Progenitor cell of endocrine pancreas (in vitro differentiated cells): ENCODE data around the gene KIF5B. TPM values are rescaled to one million over a fixed set of nuclear protein-coding genes. Genes with fewer than 3 reads are reported as not detected.

Experiments
- DNase-seq: peaks from one replicate; pipeline ENCODE4 v3.0.0; 2021; ENCODE audit warnings: low spot score; ENCODE audit not compliant: unreplicated experiment
- H3K27ac Mint-ChIP-seq: 2 replicates; pipeline ENCODE4 v1.8.0; 2021; ENCODE audit warnings: mild to moderate bottlenecking, moderate library complexity, mixed read lengths
- H3K27me3 Mint-ChIP-seq: 2 replicates; pipeline ENCODE4 v1.8.0; 2021; ENCODE audit warnings: mixed read lengths
- H3K36me3 Mint-ChIP-seq: 2 replicates; pipeline ENCODE4 v1.8.0; 2022; ENCODE audit warnings: mixed read lengths; ENCODE audit not compliant: insufficient read depth
- H3K4me1 Mint-ChIP-seq: 2 replicates; pipeline ENCODE4 v1.8.0; 2021; ENCODE audit warnings: low read depth, mixed read lengths
- H3K4me3 Mint-ChIP-seq: 2 replicates; pipeline ENCODE4 v1.8.0; 2021; ENCODE audit warnings: low read depth, mild to moderate bottlenecking, moderate library complexity, mixed read lengths
- H3K9me3 Mint-ChIP-seq: 2 replicates; pipeline ENCODE4 v1.8.0; 2021; ENCODE audit warnings: low read depth, mixed read lengths
- total RNA-seq: library from RNA; stranded (reverse); gene quantifications from 2 replicates; pipeline ENCODE4 v1.2.1, GENCODE V29; 2021
- TF ChIP-seq, protein P1 (sequence below): fragments of 200-600 bp; sonication (generic); IDR thresholded peaks from one replicate; pipeline ENCODE4 v1.5.0; 2021; ENCODE audit warnings: antibody characterized with exemption, mild to moderate bottlenecking; ENCODE audit not compliant: unreplicated experiment

Gene KIF5B
- total RNA-seq, 1 donor from 2014 or later, result 111 TPM

DNA sequence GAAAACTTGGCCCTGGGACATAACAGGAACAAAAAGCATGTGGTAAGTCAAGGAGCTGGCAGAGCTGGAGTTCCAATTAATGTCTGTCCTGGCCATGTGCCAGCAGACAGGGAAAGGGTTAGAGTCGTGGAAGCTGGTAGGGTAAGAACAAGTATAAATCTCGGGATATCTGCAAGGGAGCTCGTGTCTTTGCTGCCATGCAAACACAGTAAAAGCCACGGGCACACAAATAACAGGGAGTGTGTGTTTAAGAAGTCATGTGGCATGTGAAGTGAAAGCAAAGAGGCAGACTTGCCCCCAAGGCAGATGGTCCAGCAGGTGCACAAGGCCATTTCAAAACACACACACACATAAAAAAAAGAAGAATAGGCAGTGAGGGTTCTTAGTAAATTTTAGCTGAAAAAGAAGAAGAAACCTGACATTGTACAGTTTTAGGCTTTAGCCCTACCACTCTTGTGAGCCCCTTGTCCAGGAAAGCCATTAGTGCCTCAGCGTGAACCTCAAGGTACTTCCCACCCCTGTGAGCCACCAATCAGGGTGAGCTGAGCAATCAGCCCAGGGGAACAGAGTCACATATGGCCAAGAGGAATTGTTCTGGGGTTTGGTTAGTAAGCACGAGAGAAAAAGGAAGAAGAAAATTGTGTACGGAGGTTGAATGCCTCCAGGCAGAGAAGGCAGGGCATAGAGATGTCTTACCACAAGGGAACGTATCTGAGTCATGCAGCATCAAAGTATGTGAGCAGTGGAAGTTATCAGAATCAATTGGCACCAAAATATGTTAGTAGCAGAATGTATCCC is 94.7 kb downstream of the KIF5B start:
- Mint-ChIP-seq H3K36me3 (no peaks in the 10 kb centered on the region), H3K4me1 (peaks cover 2% of the 10 kb centered on the region), H3K4me3 (no peak overlapping the region), H3K9me3 (no peaks in the 10 kb centered on the region), H3K27me3 (no peaks in the 10 kb centered on the region), H3K27ac (no peak overlapping the region)
- DNase-seq, result no peak
- TF ChIP-seq, protein P1, sequence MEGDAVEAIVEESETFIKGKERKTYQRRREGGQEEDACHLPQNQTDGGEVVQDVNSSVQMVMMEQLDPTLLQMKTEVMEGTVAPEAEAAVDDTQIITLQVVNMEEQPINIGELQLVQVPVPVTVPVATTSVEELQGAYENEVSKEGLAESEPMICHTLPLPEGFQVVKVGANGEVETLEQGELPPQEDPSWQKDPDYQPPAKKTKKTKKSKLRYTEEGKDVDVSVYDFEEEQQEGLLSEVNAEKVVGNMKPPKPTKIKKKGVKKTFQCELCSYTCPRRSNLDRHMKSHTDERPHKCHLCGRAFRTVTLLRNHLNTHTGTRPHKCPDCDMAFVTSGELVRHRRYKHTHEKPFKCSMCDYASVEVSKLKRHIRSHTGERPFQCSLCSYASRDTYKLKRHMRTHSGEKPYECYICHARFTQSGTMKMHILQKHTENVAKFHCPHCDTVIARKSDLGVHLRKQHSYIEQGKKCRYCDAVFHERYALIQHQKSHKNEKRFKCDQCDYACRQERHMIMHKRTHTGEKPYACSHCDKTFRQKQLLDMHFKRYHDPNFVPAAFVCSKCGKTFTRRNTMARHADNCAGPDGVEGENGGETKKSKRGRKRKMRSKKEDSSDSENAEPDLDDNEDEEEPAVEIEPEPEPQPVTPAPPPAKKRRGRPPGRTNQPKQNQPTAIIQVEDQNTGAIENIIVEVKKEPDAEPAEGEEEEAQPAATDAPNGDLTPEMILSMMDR, result no peak

DNA sequence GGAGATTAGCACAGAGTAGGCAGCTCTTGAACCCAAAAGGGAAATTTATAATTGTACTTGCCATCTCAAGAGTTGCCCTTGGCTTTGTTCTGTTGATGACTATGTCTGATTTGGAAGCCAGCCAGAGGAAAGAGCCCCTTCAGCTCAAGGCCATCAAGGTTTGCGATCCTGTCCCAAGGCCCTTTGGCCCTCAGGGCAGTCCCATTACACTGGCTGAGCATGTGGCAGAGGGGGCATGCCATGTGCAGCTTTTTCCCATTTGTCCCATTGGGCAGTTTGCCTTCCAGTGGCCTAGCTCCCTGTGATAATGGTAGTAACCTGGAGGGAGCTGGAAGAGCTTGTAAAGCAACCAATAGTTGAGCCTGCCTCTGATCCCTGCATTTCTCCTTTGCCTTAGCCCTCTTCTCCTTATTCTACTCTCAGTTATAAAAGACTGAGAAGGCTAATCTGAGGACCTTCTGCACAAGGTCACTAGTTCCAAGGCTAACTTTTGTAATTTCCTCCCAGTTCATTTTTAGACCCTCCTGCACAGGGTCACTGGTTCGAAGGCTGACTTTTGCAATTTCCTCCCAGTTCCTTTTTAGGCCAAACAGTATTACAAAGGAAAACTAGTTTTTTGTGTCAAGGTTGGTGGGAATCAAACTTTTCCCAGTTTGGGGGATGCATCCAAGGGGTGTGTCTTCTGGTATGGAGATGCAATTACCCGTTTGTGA is 96.6 kb downstream of the KIF5B start:
- TF ChIP-seq, protein P1, result no peak
- DNase-seq, result no peak
- Mint-ChIP-seq H3K9me3 (peaks cover 2% of the 10 kb centered on the region), H3K27ac (no peak overlapping the region), H3K4me1 (peaks cover 2% of the 10 kb centered on the region), H3K4me3 (no peak overlapping the region), H3K27me3 (no peaks in the 10 kb centered on the region), H3K36me3 (peaks cover 8% of the 10 kb centered on the region)

Other genes starting within 250 kb of the KIF5B start
- 41.8 and 43.5 TPM in 2 replicates for gene ARHGAP12, start 127.6 kb downstream of the KIF5B start, total RNA-seq